Cardiac septum (tissue), 1 donor: ENCODE data around the gene ZNF407. TPM values are rescaled to one million over a fixed set of nuclear protein-coding genes. Genes with fewer than 3 reads are reported as not detected.

Experiments used
- DNase-seq: peaks from one replicate; pipeline ENCODE4 v3.0.0-alpha.2; 2020; ENCODE audit warnings: low spot score
- intact Hi-C: fragments of 100-400 bp; cut with DNase I; formaldehyde crosslinking; loops from one replicate; pipeline ENCODE4 v1.14.0; 2022
- total RNA-seq: library from RNA; stranded (reverse); fragmentation: NEBNext Ultra II Directional; extraction: Animal tissue kit (Norgen Biotek cat#: 25700); gene quantifications from one replicate; pipeline ENCODE4 v1.2.1, GENCODE V29; 2021
- donor health status: DM: no; HTN: no; CAD: no.

Gene ZNF407
- total RNA-seq, 1 donor from 2014 or later, result 14.1 TPM

GRCh38 chr18:75110311-75110710, 512.6 kb downstream of the ZNF407 start:
- intact Hi-C loops, result no loop called here
- peak; percentile 29 for DNase-seq

GRCh38 chr18:75110846-75111415, 513.3 kb downstream of the ZNF407 start:
- peak; percentile 43 for DNase-seq
- intact Hi-C loops, result no loop called here

- no peak for DNase-seq
- intact Hi-C loops, result no loop called here
These were observed 514.1 kb downstream of the ZNF407 start for GRCh38 chr18:75111760-75112159.

GRCh38 chr18:75112186-75113096, 514.8 kb downstream of the ZNF407 start:
- intact Hi-C loops, result no loop called here

GRCh38 chr18:75113455-75113854, 515.8 kb downstream of the ZNF407 start:
- intact Hi-C loops, result no loop called here
- no peak for DNase-seq

More at GRCh38 chr18:75112186-75113096, 514.8 kb downstream of the ZNF407 start:
- no peak for DNase-seq

- DNase-seq, result no peak
- intact Hi-C loops, result no loop called here
These were observed 516.6 kb downstream of the ZNF407 start for GRCh38 chr18:75114231-75114764.

Other genes with a start within 250 kb of the ZNF407 start
- gene DIPK1C, start 140.6 kb upstream of the ZNF407 start, total RNA-seq, result 5.9 TPM
- 65.7 TPM for gene CNDP2, start 101.5 kb upstream of the ZNF407 start, total RNA-seq
- not detected for gene CNDP1, start 63.4 kb upstream of the ZNF407 start, total RNA-seq